Measurements from ENCODE around the gene DNER.
"Not testable (repeated sequence)": the region's sequence is repeated elsewhere in the genome, so short reads cannot be mapped to it uniquely, and the experiment has no call there.

The DNER gene

DNA sequence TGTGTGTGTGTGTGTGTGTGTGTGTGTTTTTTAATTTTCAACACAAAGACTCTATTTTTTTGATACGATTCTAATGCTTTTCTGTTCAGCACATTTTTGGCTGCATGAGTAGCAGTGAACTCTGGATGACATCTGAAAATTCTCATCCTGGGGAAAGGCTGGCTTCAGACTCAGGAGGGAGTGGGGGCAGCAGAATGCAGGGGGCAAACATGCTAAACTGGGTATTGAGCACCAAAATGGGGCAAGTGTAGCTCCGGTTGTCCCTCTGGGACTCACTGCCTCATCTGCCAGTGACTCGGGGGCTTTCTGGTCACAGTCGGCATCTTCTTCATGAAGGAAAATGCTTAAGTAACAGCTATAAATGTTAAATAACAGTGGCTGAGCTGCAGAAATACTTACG is 326.5 kb downstream of the DNER start:
- Histone ChIP-seq H3K36me3 (replicated peaks) (no peaks in the 10 kb centered on the region), H3K27me3 (replicated peaks) (no peaks in the 10 kb centered on the region), H3K4me3 (ENCODE audit: low read depth, low read length) (no peak overlapping the region), H3K27ac (no peak overlapping the region)
- TF ChIP-seq, protein P1, sequence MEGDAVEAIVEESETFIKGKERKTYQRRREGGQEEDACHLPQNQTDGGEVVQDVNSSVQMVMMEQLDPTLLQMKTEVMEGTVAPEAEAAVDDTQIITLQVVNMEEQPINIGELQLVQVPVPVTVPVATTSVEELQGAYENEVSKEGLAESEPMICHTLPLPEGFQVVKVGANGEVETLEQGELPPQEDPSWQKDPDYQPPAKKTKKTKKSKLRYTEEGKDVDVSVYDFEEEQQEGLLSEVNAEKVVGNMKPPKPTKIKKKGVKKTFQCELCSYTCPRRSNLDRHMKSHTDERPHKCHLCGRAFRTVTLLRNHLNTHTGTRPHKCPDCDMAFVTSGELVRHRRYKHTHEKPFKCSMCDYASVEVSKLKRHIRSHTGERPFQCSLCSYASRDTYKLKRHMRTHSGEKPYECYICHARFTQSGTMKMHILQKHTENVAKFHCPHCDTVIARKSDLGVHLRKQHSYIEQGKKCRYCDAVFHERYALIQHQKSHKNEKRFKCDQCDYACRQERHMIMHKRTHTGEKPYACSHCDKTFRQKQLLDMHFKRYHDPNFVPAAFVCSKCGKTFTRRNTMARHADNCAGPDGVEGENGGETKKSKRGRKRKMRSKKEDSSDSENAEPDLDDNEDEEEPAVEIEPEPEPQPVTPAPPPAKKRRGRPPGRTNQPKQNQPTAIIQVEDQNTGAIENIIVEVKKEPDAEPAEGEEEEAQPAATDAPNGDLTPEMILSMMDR (IDR thresholded peaks at IDR 0.05; ENCODE audit: low read depth, low read length, missing control alignments): no peak
- DNase-seq: no peak
- in situ Hi-C loops (cut with HindIII; ENCODE audit: low pct_ligation_motif_present, low sequenced_read_pairs): no loop called here

DNA sequence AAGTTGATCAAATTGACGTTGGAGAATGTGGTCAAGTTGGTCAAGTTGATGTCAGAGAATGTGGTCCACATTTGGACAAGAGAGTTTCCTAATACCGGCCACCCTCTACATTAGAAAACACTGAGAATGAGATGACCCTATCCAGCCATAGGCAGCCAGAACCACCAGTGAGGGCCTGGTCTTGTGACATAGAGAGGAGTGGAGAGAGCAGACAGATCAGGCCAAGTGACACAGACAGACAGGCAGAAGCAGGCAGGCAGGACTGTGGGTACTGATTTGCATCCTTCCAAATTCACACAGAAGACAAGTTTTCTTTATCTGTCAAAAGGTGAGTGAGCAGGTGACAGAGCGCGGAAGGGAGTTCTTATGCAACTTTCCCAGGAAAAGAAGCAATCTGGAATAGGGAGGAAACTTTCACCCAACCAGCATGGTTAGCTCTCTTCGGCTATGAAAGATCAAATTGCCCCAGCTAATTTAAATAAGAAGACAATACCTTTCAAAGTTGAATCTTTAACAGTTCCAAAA is 334.2 kb downstream of the DNER start:
- Histone ChIP-seq H3K4me3 (ENCODE audit: low read depth, low read length) (no peak overlapping the region), H3K36me3 (replicated peaks) (no peaks in the 10 kb centered on the region), H3K27ac (no peak overlapping the region), H3K27me3 (replicated peaks) (no peaks in the 10 kb centered on the region)
- TF ChIP-seq, protein P1 (IDR thresholded peaks at IDR 0.05; ENCODE audit: low read depth, low read length, missing control alignments): no peak
- in situ Hi-C loops (cut with HindIII; ENCODE audit: low pct_ligation_motif_present, low sequenced_read_pairs): no loop called here
- DNase-seq: no peak

GRCh38 chr2:229378386-229378785 is 336.0 kb downstream of the DNER start:
- DNase-seq: no peak
- H3K4me3 ChIP-seq (ENCODE audit: low read depth, low read length): no peak overlapping the region
- in situ Hi-C loops (cut with HindIII; ENCODE audit: low pct_ligation_motif_present, low sequenced_read_pairs): no loop called here
- H3K27me3 ChIP-seq (replicated peaks): no peaks in the 10 kb centered on the region
- H3K36me3 ChIP-seq (replicated peaks): no peaks in the 10 kb centered on the region
- TF ChIP-seq, protein P1 (IDR thresholded peaks at IDR 0.05; ENCODE audit: low read depth, low read length, missing control alignments): no peak
- no peak overlapping the region for H3K27ac ChIP-seq

DNA sequence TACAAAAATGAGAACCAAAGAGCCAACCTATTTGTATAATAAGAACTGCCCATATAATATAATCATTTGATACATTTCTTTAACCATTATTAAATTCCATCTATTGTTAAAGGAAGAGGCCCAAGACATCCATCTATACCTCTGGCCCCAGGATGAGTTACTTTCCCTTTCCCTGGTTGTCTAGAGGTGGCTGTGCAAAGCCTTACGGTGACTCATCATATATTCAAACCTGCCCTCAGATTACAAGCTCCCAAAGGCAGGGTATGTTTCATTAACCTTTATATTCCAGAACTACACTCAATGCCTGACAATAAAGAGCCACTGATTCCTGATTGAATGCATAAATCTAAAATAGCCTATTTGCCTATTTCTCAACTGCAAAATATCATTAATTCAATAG is 337.5 kb downstream of the DNER start:
- TF ChIP-seq, protein P1 (IDR thresholded peaks at IDR 0.05; ENCODE audit: low read depth, low read length, missing control alignments): no peak
- DNase-seq: no peak
- no peak overlapping the region for H3K27ac ChIP-seq
- in situ Hi-C loops (cut with HindIII; ENCODE audit: low pct_ligation_motif_present, low sequenced_read_pairs): no loop called here
- no peak overlapping the region for H3K4me3 ChIP-seq (ENCODE audit: low read depth, low read length)
- H3K27me3 ChIP-seq (replicated peaks): no peaks in the 10 kb centered on the region
- no peaks in the 10 kb centered on the region for H3K36me3 ChIP-seq (replicated peaks)

DNA sequence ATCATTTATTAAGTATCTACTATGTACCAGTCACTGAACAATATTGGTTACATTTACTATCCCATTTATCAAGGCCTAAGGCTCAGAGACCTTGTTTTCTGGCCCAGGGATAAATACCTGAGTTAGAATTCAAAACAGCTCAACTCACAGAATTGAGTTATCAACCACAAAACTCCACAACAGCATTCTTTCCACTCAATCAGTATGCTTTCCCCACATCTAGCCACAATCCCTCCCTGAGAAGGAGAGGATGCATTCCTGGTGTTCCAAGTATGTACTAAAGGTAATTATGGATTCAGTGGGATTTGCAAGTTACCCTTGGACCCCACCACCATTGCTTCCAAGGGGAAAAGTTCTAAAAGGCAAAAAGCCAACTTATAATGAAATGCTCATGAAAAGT is 339.1 kb downstream of the DNER start:
- Histone ChIP-seq H3K27me3 (replicated peaks) (no peaks in the 10 kb centered on the region), H3K4me3 (ENCODE audit: low read depth, low read length) (no peak overlapping the region), H3K36me3 (replicated peaks) (no peaks in the 10 kb centered on the region), H3K27ac (no peak overlapping the region)
- TF ChIP-seq, protein P1 (IDR thresholded peaks at IDR 0.05; ENCODE audit: low read depth, low read length, missing control alignments): no peak
- in situ Hi-C loops (cut with HindIII; ENCODE audit: low pct_ligation_motif_present, low sequenced_read_pairs): no loop called here
- no peak for DNase-seq

GRCh38 chr2:229373311-229373710 is 341.0 kb downstream of the DNER start:
- DNase-seq; in situ Hi-C loops (cut with HindIII; ENCODE audit: low pct_ligation_motif_present, low sequenced_read_pairs); H3K36me3 ChIP-seq (replicated peaks); H3K27ac ChIP-seq; H3K4me3 ChIP-seq (ENCODE audit: low read depth, low read length); H3K27me3 ChIP-seq (replicated peaks): not testable (repeated sequence)
